Thoracic aorta (tissue), 2 donors: ENCODE measurements around the gene PLPPR4. TPM values are rescaled to one million over a fixed set of nuclear protein-coding genes. Genes with fewer than 3 reads are reported as not detected.
"Not testable (repeated sequence)": the region's sequence is repeated elsewhere in the genome, so short reads cannot be mapped to it uniquely, and the experiment has no call there.

ENCODE experiments used
- ATAC-seq: fragments of 150-250 bp; one replicate; pipeline ENCODE4 v1.8.0; 2017; ENCODE audit warnings: low read depth; ENCODE audit not compliant: insufficient number of reproducible peaks, low FRiP score
- DNase-seq: peaks from one replicate; pipeline ENCODE4 v3.0.0-alpha.2; 2020; ENCODE audit warnings: low spot score
- H3K27ac ChIP-seq, 2 donors: fragments of 200-600 bp; sonication (generic); 1 replicate in 1 of 2; 2 replicates in 1 of 2; pipeline ENCODE4 v1.5.1; 2016; ENCODE audit warnings: mild to moderate bottlenecking in 2 of 2, moderate library complexity in 2 of 2
- H3K27me3 ChIP-seq: fragments of 200-600 bp; sonication (generic); replicated peaks from 2 replicates; pipeline ENCODE4 v1.6.0; 2016; ENCODE audit warnings: mild to moderate bottlenecking; ENCODE audit not compliant: insufficient read depth
- H3K36me3 ChIP-seq: fragments of 200-600 bp; sonication (generic); one replicate; pipeline ENCODE4 v1.5.1; 2016
- H3K4me1 ChIP-seq, 2 donors: fragments of 200-600 bp; sonication (generic); 1 replicate in 1 of 2; 2 replicates in 1 of 2; pipeline versions ENCODE4 v1.5.1 to v1.6.0; 2016; ENCODE audit warnings: low read depth in 2 of 2, mild to moderate bottlenecking in 1 of 2; ENCODE audit not compliant: control insufficient read depth in 1 of 2
- H3K4me3 ChIP-seq: fragments of 200-600 bp; sonication (generic); 2 replicates; pipeline ENCODE4 v1.5.1; 2016; ENCODE audit warnings: mild to moderate bottlenecking
- H3K9me3 ChIP-seq: fragments of 200-600 bp; sonication (generic); 2 replicates; pipeline ENCODE4 v1.5.1; 2016
- total RNA-seq, 2 donors: library from RNA; depleted of rRNA; stranded (reverse); fragments of >200 nt; gene quantifications; one replicate each; pipeline versions ENCODE4 v1.1.0 to v1.2.3, GENCODE V29; 2016
- TF ChIP-seq, protein P1 (sequence below): fragments of 200-600 bp; sonication (generic); IDR thresholded peaks from one replicate; pipeline ENCODE4 v1.5.1; 2019; ENCODE audit warnings: antibody characterized with exemption

PLPPR4 gene
- total RNA-seq, 2 donors from 2014 or later = 0.28 to 1.2 TPM

DNA sequence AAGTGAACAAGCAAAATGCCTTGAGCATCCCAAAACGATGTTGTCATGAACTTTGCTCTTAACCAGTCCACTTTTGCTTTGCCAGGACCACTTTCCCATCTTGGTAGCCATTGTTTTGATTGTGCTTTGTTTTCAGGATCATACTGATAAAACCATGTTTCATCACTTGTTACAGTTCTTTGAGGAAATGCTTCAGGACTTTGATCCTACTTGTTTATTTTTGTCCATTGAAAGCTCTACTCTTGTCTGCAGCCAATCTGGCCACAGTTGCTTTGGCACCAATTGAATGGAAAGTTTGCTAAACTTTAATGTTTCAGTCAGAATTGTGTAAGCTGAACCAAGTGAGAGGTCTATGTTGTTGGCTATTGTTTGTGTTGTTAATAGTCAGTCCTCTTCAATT lies 12.8 kb downstream of the PLPPR4 start:
- ATAC-seq (no peak), DNase-seq (no peak)
- H3K27me3 ChIP-seq = no peaks in the 10 kb centered on the region
- no peaks in the 10 kb centered on the region for H3K36me3 ChIP-seq
- TF ChIP-seq, protein P1, sequence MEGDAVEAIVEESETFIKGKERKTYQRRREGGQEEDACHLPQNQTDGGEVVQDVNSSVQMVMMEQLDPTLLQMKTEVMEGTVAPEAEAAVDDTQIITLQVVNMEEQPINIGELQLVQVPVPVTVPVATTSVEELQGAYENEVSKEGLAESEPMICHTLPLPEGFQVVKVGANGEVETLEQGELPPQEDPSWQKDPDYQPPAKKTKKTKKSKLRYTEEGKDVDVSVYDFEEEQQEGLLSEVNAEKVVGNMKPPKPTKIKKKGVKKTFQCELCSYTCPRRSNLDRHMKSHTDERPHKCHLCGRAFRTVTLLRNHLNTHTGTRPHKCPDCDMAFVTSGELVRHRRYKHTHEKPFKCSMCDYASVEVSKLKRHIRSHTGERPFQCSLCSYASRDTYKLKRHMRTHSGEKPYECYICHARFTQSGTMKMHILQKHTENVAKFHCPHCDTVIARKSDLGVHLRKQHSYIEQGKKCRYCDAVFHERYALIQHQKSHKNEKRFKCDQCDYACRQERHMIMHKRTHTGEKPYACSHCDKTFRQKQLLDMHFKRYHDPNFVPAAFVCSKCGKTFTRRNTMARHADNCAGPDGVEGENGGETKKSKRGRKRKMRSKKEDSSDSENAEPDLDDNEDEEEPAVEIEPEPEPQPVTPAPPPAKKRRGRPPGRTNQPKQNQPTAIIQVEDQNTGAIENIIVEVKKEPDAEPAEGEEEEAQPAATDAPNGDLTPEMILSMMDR = no peak
- no peak overlapping the region for H3K4me3 ChIP-seq
- H3K27ac ChIP-seq = no peak overlapping the region
- H3K4me1 ChIP-seq = no peaks in the 10 kb centered on the region
- no peaks in the 10 kb centered on the region for H3K9me3 ChIP-seq

DNA sequence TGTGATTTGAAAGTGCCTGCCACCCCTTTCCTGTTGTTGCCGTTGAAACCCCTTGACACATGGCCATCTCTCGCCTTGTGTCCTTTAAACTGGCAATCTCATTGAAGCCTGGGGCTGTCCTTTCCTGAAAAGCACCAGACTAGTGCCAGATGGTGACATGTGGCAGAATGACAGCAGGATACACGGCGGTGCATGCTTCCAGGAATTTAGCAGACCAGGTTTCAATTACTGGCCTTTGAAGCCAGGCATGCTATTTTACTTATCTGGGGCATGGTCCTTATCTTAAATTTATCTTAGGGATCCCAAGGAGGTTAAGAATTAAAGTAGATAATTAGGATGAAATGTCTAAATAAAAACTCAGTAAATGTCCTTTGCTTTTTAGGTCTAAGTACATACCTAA lies 15.2 kb downstream of the PLPPR4 start:
- Histone ChIP-seq H3K4me3 (no peak overlapping the region), H3K27ac (no peak overlapping the region), H3K27me3 (no peaks in the 10 kb centered on the region), H3K4me1 (no peaks in the 10 kb centered on the region), H3K9me3 (no peaks in the 10 kb centered on the region), H3K36me3 (no peaks in the 10 kb centered on the region)
- ATAC-seq (no peak), DNase-seq (no peak)
- TF ChIP-seq, protein P1 = no peak

DNA sequence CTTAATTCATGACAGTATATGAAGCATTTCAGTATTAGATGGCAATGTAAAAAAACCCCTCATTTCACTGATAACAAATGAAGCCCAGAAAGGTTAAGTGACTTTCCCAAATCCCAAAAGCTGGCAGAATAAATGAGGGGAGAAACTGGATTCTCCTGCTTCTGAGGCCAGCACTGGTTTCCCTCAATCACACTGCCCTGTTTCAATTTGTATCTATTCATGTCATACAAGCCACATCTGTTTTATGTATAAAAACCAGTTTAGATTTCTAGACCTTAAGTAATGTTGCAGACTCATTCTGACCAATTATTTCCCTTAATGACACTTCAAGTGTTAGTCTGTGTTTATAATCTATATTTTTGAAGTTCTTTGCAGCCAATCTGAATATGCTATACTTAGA lies 16.8 kb downstream of the PLPPR4 start:
- TF ChIP-seq, protein P1 = no peak
- DNase-seq = no peak
- no peaks in the 10 kb centered on the region for H3K36me3 ChIP-seq
- no peak overlapping the region for H3K27ac ChIP-seq
- no peak for ATAC-seq
- H3K4me1 ChIP-seq = no peaks in the 10 kb centered on the region
- no peaks in the 10 kb centered on the region for H3K9me3 ChIP-seq
- H3K27me3 ChIP-seq = no peaks in the 10 kb centered on the region
- H3K4me3 ChIP-seq = no peak overlapping the region

DNA sequence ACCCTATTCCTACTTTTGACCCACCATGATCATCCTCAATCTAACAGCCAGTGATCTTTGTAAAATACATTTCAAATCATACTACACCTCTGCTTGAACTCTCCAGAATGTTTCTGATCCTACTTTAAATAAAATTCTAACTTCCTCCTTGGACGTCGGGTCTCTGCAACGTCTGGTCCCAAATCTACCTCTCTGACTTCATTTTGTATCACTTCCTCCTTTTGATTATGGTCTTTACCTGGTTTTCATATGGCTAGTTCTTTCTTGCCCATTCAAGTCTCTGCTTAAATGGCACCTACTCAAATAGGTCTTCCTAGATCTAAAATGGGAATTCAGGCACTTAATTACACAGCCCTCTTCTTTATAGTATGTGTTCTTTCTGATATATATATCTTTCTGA lies 18.2 kb downstream of the PLPPR4 start:
- no peaks in the 10 kb centered on the region for H3K4me1 ChIP-seq
- no peaks in the 10 kb centered on the region for H3K9me3 ChIP-seq
- no peak for DNase-seq
- H3K36me3 ChIP-seq = no peaks in the 10 kb centered on the region
- H3K27me3 ChIP-seq = no peaks in the 10 kb centered on the region
- no peak overlapping the region for H3K4me3 ChIP-seq
- TF ChIP-seq, protein P1 = no peak
- no peak for ATAC-seq
- no peak overlapping the region for H3K27ac ChIP-seq

DNA sequence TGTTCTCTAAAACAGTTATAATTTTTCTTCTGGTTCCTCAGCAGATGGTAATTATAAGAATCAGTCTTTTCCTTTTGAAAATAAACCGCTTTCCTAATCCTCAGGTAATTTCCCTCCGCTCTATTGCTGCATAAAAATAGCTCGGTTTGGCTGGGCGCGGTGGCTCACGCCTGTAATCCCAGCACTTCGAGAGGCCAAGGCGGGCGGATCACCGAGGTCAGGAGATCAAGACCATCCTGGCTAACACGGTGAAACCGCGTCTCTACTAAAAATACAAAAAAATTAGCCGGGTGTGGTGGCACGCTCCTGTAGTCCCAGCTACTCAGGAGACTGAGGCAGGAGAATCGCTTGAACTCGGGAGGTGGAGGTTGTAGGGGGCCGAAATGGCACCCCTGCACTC lies 19.2 kb downstream of the PLPPR4 start:
- ATAC-seq, H3K4me1 ChIP-seq, H3K9me3 ChIP-seq, H3K4me3 ChIP-seq, H3K27ac ChIP-seq, DNase-seq, H3K36me3 ChIP-seq, H3K27me3 ChIP-seq: not testable (repeated sequence)

DNA sequence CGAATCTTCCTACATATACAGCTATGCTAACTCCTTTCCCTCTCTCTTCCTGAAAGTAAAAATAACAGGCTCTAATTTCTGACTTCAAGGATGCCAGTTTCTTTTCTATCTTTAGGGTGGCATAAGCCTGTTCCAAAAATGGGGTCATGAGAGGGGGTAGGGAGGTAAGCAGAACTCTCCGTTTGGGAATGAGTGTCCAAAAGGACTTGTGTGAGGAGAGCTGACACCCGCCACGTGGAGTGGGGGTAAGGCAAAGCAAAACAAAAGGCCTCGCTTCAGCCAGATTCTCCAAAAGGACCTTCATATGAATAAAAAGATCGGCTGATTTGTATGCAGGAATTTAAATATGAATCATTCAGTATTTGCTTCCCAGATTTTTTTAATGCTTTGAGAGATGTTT lies 28.6 kb downstream of the PLPPR4 start:
- DNase-seq (no peak), ATAC-seq (no peak)
- H3K27me3 ChIP-seq = no peaks in the 10 kb centered on the region
- no peak overlapping the region for H3K27ac ChIP-seq
- H3K4me3 ChIP-seq = no peak overlapping the region
- no peaks in the 10 kb centered on the region for H3K9me3 ChIP-seq
- TF ChIP-seq, protein P1 = no peak
- H3K36me3 ChIP-seq = no peaks in the 10 kb centered on the region
- H3K4me1 ChIP-seq = peaks cover 0 to 10% of the 10 kb centered on the region in 2 donors
